GM13977 (cell line): ENCODE measurements around the gene ERBB4.

Experiments
- DNase-seq: peaks from one replicate; pipeline ENCODE4 v3.0.0; 2012; ENCODE audit warnings: low spot score
- in situ Hi-C: fragments of 300-500 bp; cut with MboI; formaldehyde crosslinking; loops from one replicate; pipeline ENCODE4 v1.12.0; 2022; ENCODE audit warnings: low sequenced_read_pairs, low pct_unique_long_range_greater_than_20kb, mixed read lengths, inconsistent platforms; ENCODE audit not compliant: unreplicated experiment
- TF ChIP-seq, protein P1 (sequence below): IDR thresholded peaks from 2 replicates; pipeline ENCODE4 v1.5.1; 2012; ENCODE audit warnings: mild to moderate bottlenecking, control low read depth; ENCODE audit not compliant: insufficient read depth; ENCODE audit errors: extremely low read depth, missing control alignments

ERBB4 gene

DNA sequence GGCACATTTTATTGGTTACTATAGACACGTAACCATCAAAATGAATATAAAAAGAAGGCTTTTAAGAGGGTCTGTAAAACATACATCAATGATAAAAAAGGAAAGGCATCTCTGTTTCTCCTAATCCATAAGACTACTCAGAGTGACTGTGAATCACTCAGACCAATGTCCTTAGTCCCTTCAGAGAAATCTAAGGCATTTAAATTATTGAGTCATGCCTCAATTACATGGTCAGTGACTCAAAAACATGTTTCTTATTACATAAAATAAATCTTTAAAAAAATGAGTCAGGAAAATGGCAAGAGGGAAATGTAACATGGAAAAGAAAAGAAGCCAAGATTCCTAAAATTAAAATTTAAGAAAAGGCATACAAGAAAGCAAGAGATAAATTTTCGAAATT, 146.6 kb downstream of the ERBB4 start:
- DNase-seq = no peak
- in situ Hi-C loops = no loop called here
- TF ChIP-seq, protein P1, sequence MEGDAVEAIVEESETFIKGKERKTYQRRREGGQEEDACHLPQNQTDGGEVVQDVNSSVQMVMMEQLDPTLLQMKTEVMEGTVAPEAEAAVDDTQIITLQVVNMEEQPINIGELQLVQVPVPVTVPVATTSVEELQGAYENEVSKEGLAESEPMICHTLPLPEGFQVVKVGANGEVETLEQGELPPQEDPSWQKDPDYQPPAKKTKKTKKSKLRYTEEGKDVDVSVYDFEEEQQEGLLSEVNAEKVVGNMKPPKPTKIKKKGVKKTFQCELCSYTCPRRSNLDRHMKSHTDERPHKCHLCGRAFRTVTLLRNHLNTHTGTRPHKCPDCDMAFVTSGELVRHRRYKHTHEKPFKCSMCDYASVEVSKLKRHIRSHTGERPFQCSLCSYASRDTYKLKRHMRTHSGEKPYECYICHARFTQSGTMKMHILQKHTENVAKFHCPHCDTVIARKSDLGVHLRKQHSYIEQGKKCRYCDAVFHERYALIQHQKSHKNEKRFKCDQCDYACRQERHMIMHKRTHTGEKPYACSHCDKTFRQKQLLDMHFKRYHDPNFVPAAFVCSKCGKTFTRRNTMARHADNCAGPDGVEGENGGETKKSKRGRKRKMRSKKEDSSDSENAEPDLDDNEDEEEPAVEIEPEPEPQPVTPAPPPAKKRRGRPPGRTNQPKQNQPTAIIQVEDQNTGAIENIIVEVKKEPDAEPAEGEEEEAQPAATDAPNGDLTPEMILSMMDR = no peak

- TF ChIP-seq, protein P1 = no peak
- DNase-seq = no peak
- in situ Hi-C loops = no loop called here
Observed at GRCh38 chr2:212387146-212387545, 151.5 kb downstream of the ERBB4 start.

DNA sequence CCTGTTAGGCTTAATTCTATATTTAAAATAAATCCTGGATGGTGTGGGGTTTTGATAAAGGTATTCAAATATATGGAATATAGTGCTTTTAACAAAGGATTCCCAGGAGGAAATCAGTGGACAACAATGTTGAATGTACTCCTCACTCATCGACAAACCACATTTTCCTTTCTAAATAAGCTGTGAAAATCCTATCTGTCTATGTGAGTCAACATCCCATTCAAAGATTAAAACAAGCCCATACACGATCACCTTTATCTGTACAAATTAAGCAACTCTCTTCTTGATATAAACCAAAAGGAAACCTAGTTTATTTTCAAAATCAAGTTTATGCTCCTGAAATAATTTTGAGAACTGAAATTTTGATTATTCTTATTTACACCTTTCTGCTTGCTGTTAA, 153.4 kb downstream of the ERBB4 start:
- DNase-seq = no peak
- in situ Hi-C loops = no loop called here
- TF ChIP-seq, protein P1 = no peak

DNA sequence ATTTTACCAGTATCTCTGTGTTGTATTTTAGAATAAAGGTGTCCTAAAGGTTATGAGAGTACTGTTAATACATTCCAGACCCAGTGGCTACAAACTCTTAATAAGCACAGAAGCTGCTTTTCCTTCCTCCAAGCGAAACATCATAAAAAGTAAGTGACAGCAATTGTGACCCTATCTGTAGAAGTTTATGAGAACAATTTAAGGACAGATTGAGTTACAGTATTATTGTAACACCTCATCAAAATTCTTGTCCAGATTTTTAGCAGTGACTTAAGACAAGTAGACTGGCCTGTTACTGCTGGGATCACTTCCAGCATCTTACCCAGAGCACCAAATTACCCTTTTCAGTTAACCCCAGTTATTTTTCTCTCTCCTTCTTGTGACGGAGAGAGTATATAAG, 154.6 kb downstream of the ERBB4 start:
- TF ChIP-seq, protein P1 = no peak
- in situ Hi-C loops = no loop called here
- no peak for DNase-seq

DNA sequence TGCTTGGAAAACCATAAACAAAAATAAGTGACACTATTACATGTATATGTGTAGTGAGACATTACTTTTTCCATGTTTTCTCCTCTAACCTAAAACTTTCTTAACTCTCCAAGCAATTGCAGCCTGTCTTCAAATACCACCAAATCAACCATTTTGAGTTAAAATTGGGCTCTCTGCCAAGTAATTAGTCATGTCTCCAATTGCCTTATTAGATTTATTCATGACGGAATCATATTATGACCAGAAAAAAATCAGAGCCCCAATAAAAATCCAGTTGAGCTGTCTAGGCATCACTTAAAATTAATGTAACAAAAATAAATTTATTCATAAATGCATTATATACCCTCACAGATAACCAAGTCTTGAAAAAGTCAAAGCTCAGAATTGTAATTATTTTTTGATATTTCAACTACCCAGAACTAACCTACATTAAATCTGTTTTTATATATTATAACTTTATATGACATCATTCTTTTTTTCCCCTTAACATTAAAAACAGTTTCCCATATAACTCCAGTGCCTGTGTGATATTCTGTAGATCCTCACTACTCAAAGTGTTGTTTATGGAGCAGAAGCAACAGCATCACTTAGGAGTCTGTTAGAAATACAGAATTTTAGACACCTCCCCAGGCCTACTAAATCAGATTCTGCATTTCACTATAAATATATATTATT, 157.0 kb downstream of the ERBB4 start:
- in situ Hi-C loops = no loop called here
- no peak for DNase-seq
- TF ChIP-seq, protein P1 = no peak

- in situ Hi-C loops = no loop called here
Observed at GRCh38 chr2:212379103-212379502, 159.5 kb downstream of the ERBB4 start.

More at GRCh38 chr2:212379103-212379502, 159.5 kb downstream of the ERBB4 start:
- DNase-seq = no peak
- TF ChIP-seq, protein P1 = no peak
